M059J (cell line): Measurements from ENCODE around the gene IFITM10. TPM values are rescaled to one million over a fixed set of nuclear protein-coding genes. Genes with fewer than 3 reads are reported as not detected.
"Not testable (repeated sequence)": the region's sequence is repeated elsewhere in the genome, so short reads cannot be mapped to it uniquely, and the experiment has no call there.

Experiments used
- DNase-seq: peaks from one replicate; pipeline ENCODE4 v3.0.0-alpha.2; 2012; ENCODE audit warnings: low read depth
- total RNA-seq: library from RNA; depleted of rRNA; stranded (reverse); fragments of >200 nt; shearing (Covaris generic); gene quantifications from 2 replicates; pipeline ENCODE4 v1.2.3, GENCODE V29; 2014; rRNA removed

IFITM10 gene
- total RNA-seq, 1 experiment from 2014 or later = 11.4 TPM

- DNase-seq = no peak
Observed at GRCh38 chr11:1691878-1692707, 58.3 kb downstream of the IFITM10 start.

GRCh38 chr11:1691026-1691877 lies 59.1 kb downstream of the IFITM10 start:
- DNase-seq = no peak

DNA sequence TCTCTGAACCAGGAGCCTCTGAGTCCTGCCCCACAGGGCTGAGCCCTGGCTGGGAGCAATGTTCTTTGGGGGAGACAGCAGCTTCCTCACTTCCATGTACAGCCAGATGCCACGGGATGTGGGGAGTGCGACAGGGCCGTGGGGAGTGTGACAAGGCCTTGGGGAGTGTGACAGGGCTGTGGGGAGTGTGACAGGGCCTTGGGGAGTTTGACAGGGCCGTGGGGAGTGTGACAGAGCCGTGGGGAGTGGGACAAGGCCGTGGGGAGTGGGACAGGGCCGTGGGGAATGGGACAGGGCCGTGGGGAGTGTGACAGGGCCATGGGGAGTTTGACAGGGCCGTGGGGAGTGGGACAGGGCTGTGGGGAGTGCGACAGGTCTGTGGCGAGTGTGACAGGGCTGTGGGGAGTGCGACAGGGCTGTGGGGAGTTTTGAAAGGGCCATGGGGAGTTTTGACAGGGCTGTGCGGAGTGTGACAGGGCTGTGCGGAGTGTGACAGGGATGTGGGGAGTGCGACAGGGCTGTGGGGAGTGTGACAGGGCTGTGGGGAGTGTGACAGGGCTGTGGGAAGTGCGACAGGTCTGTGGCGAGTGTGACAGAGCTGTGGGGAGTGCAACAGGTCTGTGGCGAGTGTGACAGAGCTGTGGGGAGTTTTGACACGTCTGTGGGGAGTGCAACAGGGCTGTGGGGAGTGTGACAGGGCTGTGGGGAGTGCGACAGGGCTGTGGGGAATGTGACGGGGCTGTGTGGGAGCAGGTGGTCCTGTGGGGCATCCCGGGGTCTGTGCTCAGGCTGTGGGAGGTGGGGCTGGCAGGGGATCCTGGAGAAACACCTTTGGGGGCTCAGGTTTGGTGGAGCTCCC lies 60.0 kb downstream of the IFITM10 start:
- DNase-seq = no peak

DNA sequence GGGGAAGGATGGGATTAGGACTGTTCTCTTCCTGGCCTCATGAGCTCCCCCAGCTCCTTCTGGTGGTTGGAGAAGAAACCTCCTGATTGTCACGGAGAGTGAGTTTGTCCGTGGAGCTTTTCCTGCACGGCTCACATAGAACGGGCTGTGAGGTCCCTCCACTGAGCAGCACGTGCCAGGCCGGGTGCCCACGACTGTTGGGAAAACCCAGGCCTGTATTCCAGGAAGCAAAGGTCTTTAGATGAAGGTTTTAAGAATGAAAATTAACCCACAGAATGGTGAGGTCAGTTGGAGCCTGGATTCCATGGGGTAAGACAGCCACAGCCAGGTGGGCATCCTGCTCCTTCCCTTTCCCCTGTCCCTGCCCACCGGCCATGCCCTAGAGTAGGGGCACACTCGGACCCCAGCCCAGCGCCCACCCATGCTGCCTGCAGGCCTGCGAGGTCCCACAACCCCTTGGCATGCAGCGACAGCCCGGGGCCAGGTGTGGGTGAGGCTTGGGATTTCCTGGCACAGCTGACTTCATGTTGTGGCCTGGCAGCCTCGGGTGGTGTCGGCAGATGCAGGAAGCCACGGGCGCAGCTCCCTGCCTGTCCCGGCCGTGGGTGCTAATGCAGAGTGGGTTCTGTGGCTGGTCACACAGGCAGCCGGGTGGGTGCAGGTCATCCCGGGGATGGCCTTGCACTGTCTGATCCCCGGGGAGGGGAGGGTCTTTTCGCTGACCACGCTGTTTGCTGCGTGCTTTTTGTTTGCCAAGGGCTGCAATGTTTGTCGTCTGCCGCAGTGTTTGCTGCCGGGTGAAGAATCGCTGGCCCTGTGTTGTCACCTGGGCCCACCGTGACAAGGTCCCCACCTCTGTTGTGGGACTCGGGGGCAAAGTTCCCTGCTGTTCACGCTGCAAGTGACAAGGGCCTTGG lies 60.9 kb downstream of the IFITM10 start:
- DNase-seq = not testable (repeated sequence)

DNA sequence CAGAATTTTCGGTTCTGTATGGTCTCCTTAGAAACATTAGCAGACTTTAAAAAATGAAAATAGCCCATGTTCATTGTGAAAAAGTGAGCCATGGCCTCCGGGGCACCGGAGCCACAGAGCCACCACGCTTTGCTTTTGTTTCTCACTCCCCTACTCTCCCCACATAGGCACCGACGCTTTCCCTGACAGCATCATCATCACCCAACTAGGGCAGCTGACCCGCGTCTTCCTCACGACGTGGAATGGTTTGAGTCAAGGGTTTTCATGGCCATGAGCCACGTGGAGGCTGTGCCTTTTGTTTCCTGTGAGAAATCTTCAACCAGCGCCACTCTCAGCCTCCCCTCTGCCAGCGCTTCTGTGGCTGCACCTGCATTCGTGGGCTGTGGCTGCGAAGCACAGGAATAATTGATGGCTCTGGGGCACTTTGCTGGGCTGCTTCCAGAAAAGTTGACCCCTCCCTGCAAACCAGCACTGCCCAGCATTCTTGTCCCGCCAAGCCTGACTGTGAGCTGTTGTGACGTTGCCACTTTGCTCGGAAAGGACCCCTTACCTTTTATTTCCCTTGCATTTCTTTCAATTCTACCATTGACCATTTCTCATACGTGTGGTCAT lies 62.0 kb downstream of the IFITM10 start:
- not testable (repeated sequence) for DNase-seq

- not testable (repeated sequence) for DNase-seq
Observed at GRCh38 chr11:1686220-1686619, 64.2 kb downstream of the IFITM10 start.

DNA sequence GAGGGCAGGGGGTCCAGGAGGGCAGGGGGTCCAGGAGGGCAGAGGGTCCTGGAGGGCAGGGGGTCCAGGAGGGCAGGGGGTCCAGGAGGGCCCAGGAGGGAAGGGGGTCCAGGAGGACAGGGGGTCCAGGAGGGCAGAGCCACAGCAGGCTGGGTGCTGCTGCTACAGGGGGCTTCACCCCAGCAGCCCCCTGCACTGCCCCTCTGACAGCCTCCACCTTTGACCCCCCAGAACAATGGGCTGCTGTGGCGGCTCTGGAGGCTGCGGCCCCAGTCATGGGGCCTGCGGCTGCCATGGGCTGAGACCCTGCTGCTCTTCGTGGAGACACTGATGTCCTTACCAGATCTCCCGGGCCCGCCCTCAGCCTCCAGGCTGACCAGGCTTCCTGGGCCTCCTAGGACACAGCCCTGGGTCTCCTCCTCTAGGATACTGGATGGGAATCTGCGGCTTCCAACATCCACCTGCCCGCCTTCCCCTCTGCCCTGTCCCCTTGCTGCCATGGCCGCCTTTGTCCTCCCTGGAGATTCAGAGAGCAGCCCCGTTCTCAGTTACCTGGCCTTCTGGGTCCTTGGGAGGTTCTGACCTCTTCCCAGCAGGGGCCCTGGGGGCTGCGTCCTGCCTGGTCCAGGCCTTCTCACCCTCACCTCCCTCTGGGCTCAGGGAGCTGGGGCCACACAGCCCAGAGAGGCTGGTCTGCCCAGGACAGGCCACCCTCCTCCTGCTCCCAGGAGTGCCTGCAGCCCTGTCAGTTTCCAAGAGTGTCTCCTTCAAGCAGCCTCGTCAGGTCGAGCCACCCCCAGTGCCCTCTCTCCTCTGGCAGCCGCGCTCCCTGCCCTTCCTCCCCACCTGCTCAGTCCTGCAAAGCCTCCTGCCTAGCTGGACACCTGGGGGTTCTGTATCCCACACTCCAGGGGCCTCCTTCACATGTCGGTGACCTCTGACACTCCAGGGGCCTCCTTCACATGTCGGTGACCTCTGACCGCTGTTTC lies 65.2 kb downstream of the IFITM10 start:
- DNase-seq = not testable (repeated sequence)

GRCh38 chr11:1683904-1684572 lies 66.4 kb downstream of the IFITM10 start:
- not testable (repeated sequence) for DNase-seq

DNA sequence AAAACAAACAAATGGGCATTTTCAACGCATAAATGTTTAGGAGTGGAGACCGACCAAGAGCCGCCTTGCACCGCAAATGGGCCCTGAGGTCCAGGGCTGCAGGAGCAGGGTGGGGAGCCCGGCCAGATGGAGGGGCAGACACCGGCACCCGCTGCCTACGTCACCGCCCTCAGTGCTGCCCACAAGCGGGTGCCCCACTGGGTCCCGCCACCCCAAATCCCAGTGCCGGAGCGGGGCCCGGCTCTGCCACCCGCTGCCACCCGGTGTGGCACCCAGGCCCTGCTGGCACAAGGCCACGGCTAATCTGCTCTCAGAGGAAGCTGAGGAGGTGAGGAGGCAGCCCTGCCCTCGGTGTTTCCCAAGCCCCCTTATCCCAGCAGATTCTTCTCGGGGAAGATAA lies 67.2 kb downstream of the IFITM10 start:
- DNase-seq = not testable (repeated sequence)

Other genes starting within 250 kb of the IFITM10 start
- gene DUSP8, start 178.3 kb downstream of the IFITM10 start, total RNA-seq = 1.2 and 3.5 TPM in 2 replicates
- gene KRTAP5-1, start 165.3 kb downstream of the IFITM10 start, total RNA-seq = not detected in 2 replicates
- gene KRTAP5-2, start 152.3 kb downstream of the IFITM10 start, total RNA-seq = not detected in 2 replicates
- not detected in 2 replicates for gene KRTAP5-3, start 142.1 kb downstream of the IFITM10 start, total RNA-seq
- gene KRTAP5-4, start 128.5 kb downstream of the IFITM10 start, total RNA-seq = not detected in 2 replicates
- not detected in 2 replicates for gene KRTAP5-5, start 120.8 kb downstream of the IFITM10 start, total RNA-seq
- not detected in 2 replicates for gene KRTAP5-6, start 53.4 kb downstream of the IFITM10 start, total RNA-seq
- gene CTSD, start 13.3 kb upstream of the IFITM10 start, total RNA-seq = 974 and 1,095 TPM in 2 replicates
- gene SYT8, start 84.4 kb upstream of the IFITM10 start, total RNA-seq = not detected in 2 replicates
- gene TNNI2, start 88.4 kb upstream of the IFITM10 start, total RNA-seq = not detected in 2 replicates
- 1.8 and 4.0 TPM in 2 replicates for gene LSP1, start 102.5 kb upstream of the IFITM10 start, total RNA-seq
- not detected in 2 replicates for gene PRR33, start 141.3 kb upstream of the IFITM10 start, total RNA-seq
- not detected in 2 replicates for gene TNNT3, start 169.1 kb upstream of the IFITM10 start, total RNA-seq
- 206 and 224 TPM in 2 replicates for gene MRPL23, start 196.7 kb upstream of the IFITM10 start, total RNA-seq
- gene H19, start 247.2 kb upstream of the IFITM10 start, total RNA-seq = 0.17 TPM in 1 of 2 replicates, not detected in the other